ENCODE data around the gene GDPD5.

The GDPD5 gene

GRCh38 chr11:75520688-75521087 lies 5.1 kb downstream of the GDPD5 start:
- no peak for TF ChIP-seq CTCF (IDR thresholded peaks at IDR 0.05)

- no peak for TF ChIP-seq CTCF (IDR thresholded peaks at IDR 0.05)
Measured at GRCh38 chr11:75518771-75519653, 6.7 kb downstream of the GDPD5 start.

DNA sequence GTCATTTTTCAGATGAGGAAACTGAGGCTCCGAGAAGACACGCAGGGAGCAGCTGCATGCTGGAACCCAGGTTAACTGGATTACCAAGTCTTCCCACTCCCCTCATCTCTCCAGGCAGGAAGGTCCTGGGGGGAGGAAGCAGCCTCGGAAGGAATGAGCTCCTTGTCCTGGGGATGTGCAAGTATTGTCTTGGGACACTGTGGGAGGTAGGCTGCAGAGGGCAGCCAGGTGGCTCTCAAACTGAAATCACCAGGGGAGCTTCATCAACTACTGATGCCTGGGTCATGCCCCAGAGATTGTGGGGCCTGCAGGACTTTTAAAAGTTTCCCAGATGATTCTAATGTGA lies 7.6 kb downstream of the GDPD5 start:
- no peak for TF ChIP-seq CTCF (IDR thresholded peaks at IDR 0.05)

DNA sequence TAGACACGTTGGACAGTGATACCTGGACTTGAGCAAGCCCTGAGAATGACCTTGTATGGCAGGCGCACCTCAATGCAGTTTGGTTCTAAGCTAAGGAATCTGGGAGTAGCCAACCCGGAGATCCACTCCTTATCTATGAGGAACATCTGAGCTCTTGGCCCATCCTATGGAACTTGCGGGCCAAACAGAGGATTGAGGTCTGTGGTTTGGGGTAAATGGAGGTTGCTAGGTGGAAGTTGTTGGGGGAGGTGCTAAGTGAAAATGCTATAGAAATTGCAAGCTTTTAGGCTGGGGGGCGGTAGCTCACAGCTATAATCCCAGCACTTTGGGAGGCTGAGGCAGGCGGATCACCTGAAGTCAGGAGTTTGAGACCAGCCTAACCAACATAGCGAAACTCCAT lies 8.9 kb downstream of the GDPD5 start:
- TF ChIP-seq CTCF (IDR thresholded peaks at IDR 0.05), result no peak

DNA sequence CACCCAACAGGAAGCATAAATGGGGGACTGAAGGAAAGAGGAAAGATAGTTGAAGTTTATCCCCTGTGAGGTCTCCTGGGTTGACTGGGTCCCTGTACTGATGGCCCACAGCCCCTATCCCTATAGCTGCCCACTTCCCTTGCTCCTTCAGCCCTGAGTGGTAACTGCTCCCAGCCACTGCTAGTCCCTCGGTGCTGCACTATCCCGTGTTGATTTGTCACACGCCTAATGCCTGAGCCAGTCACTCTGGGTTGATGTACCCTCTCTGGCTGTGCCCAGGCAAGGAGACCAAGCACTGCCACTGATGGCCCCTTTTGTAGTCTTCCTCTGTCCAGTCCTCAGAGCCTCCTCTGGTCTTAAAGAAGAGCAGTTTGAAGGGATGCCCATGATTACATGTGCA lies 9.6 kb downstream of the GDPD5 start:
- no peak for TF ChIP-seq CTCF (IDR thresholded peaks at IDR 0.05)

DNA sequence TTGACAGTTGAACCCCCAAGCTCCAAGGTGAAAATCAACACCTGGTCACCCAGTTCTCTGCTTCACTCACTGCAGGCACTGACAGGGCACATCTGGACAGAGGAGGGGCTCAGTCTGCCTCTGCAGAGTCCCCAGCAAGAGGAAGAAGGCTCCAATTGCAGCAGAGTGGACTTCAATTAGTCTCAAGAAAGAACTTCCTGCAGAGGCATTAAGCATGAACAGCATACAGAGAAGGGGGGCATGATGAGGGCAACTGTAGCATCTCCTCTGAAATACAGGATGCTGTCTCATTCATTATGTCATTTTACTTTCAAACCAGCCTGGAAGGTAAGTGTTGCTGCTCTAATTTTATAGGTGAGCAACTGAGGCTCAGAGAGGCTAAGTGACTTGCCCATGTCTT lies 11.1 kb downstream of the GDPD5 start:
- TF ChIP-seq CTCF (IDR thresholded peaks at IDR 0.05), result no peak

DNA sequence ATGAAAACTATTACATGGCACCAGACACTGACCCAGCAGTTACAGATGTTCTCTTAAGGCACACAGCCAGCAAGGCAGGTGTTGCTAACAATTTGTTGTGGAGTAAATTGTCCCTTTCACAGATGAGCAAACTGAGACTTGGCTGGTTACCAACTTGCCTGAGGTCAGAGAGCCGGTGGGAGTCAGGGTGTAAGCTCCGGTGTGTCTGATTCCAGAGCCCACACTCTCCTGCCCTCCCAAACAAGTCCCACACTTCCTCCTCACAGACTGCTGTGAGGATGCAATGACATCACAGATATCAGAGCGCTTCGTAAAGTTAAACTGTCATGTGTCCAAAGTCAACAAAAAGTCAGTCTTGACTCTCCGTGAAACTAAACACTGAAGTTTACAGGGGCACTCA lies 12.5 kb downstream of the GDPD5 start:
- TF ChIP-seq CTCF (IDR thresholded peaks at IDR 0.05), result no peak

- TF ChIP-seq CTCF (IDR thresholded peaks at IDR 0.05), result no peak
Measured at GRCh38 chr11:75510723-75511019, 15.1 kb downstream of the GDPD5 start.
